HUES64 (cell line): ENCODE measurements around the gene FTO.

Source experiments
- H3K27ac ChIP-seq: 2 replicates; pipeline ENCODE4 v1.7.0; 2013; ENCODE audit warnings: low read depth, low read length, inconsistent platforms
- H3K27me3 ChIP-seq: 2 replicates; pipeline ENCODE4 v1.6.1; 2013; ENCODE audit warnings: mild to moderate bottlenecking, low read length; ENCODE audit not compliant: insufficient read depth
- H3K36me3 ChIP-seq: 2 replicates; pipeline ENCODE4 v1.6.1; 2013; ENCODE audit warnings: mild to moderate bottlenecking, low read length; ENCODE audit not compliant: insufficient read depth
- H3K4me1 ChIP-seq: 2 replicates; pipeline ENCODE4 v1.6.1; 2013; ENCODE audit warnings: mild to moderate bottlenecking, low read length, moderate library complexity; ENCODE audit not compliant: insufficient read depth
- H3K4me3 ChIP-seq: 2 replicates; pipeline ENCODE4 v1.5.1; 2013; ENCODE audit warnings: mild to moderate bottlenecking, low read length, moderate library complexity
- H3K9ac ChIP-seq: 2 replicates; pipeline ENCODE4 v1.6.1; 2013; ENCODE audit warnings: mild to moderate bottlenecking, low read depth, low read length
- H3K9me3 ChIP-seq: 2 replicates; pipeline ENCODE4 v1.6.1; 2013; ENCODE audit warnings: low read depth, low read length; ENCODE audit not compliant: insufficient read depth
- WGBS: fragments of 150-250, 120-280 bp; methylation state at CpG from one replicate; pipeline ENCODE4 v1.1.7; 2013; ENCODE audit warnings: missing lambda C conversion rate; 5-methylcytosine and 5-hydroxymethylcytosine counted together

FTO gene

GRCh38 chr16:53937161-53937880 is 233.4 kb downstream of the FTO start:
- Histone ChIP-seq H3K27me3 (no peaks in the 10 kb centered on the region), H3K4me3 (no peak overlapping the region), H3K9ac (no peak overlapping the region), H3K9me3 (no peaks in the 10 kb centered on the region), H3K27ac (no peak overlapping the region), H3K4me1 (no peaks in the 10 kb centered on the region), H3K36me3 (no peaks in the 10 kb centered on the region)
- 85% methylated on average over 7 of the region's 10 CpGs for WGBS

- WGBS: 97% methylated on average over 2 of the region's 2 CpGs
- Histone ChIP-seq H3K27me3 (no peaks in the 10 kb centered on the region), H3K9ac (no peak overlapping the region), H3K4me1 (no peaks in the 10 kb centered on the region; the same call in 1 of the 2 replicates), H3K36me3 (no peaks in the 10 kb centered on the region), H3K9me3 (no peaks in the 10 kb centered on the region), H3K4me3 (no peak overlapping the region), H3K27ac (no peak overlapping the region)
Observed at GRCh38 chr16:53944025-53944424, 240.1 kb downstream of the FTO start.

- H3K4me1 ChIP-seq: no peaks in the 10 kb centered on the region; the same call in 1 of the 2 replicates
- H3K27ac ChIP-seq: no peak overlapping the region
- no peaks in the 10 kb centered on the region for H3K27me3 ChIP-seq
- WGBS: 58% methylated on average over 2 of the region's 2 CpGs
- no peak overlapping the region for H3K4me3 ChIP-seq
- no peaks in the 10 kb centered on the region for H3K36me3 ChIP-seq
- no peak overlapping the region for H3K9ac ChIP-seq
- no peaks in the 10 kb centered on the region for H3K9me3 ChIP-seq
Observed at GRCh38 chr16:53945996-53946395, 242.0 kb downstream of the FTO start.

- Histone ChIP-seq H3K36me3 (no peaks in the 10 kb centered on the region), H3K27ac (no peak overlapping the region), H3K9me3 (no peaks in the 10 kb centered on the region), H3K4me1 (no peaks in the 10 kb centered on the region; the same call in 1 of the 2 replicates), H3K27me3 (no peaks in the 10 kb centered on the region), H3K4me3 (no peak overlapping the region), H3K9ac (no peak overlapping the region)
- WGBS: 96% methylated on average over 5 of the region's 5 CpGs
Observed at GRCh38 chr16:53946746-53947386, 242.9 kb downstream of the FTO start.

- no peaks in the 10 kb centered on the region for H3K27me3 ChIP-seq
- H3K27ac ChIP-seq: no peak overlapping the region
- WGBS: 95% methylated on average over 7 of the region's 7 CpGs
- H3K4me1 ChIP-seq: no peaks in the 10 kb centered on the region; the same call in 1 of the 2 replicates
- H3K9ac ChIP-seq: no peak overlapping the region
- H3K9me3 ChIP-seq: no peaks in the 10 kb centered on the region
- H3K36me3 ChIP-seq: no peaks in the 10 kb centered on the region
- no peak overlapping the region for H3K4me3 ChIP-seq
Observed at GRCh38 chr16:53947642-53948041, 243.7 kb downstream of the FTO start.

- Histone ChIP-seq H3K27me3 (no peaks in the 10 kb centered on the region), H3K4me1 (no peaks in the 10 kb centered on the region; the same call in 1 of the 2 replicates), H3K9me3 (no peaks in the 10 kb centered on the region), H3K27ac (no peak overlapping the region), H3K4me3 (no peak overlapping the region), H3K9ac (no peak overlapping the region), H3K36me3 (no peaks in the 10 kb centered on the region)
- WGBS: 93% methylated on average over 4 of the region's 4 CpGs
Observed at GRCh38 chr16:53948326-53948725, 244.4 kb downstream of the FTO start.

- Histone ChIP-seq H3K4me1 (no peaks in the 10 kb centered on the region; the same call in 1 of the 2 replicates), H3K27me3 (no peaks in the 10 kb centered on the region), H3K9me3 (no peaks in the 10 kb centered on the region), H3K4me3 (no peak overlapping the region), H3K27ac (no peak overlapping the region), H3K9ac (no peak overlapping the region), H3K36me3 (no peaks in the 10 kb centered on the region)
- WGBS: 100% methylated on average over 3 of the region's 3 CpGs
Observed at GRCh38 chr16:53948734-53949430, 244.9 kb downstream of the FTO start.

GRCh38 chr16:53949715-53950410 is 245.9 kb downstream of the FTO start:
- Histone ChIP-seq H3K27me3 (no peaks in the 10 kb centered on the region), H3K36me3 (no peaks in the 10 kb centered on the region), H3K4me1 (no peaks in the 10 kb centered on the region; the same call in 1 of the 2 replicates), H3K9me3 (no peaks in the 10 kb centered on the region), H3K9ac (no peak overlapping the region), H3K4me3 (no peak overlapping the region), H3K27ac (no peak overlapping the region)
- WGBS: 97% methylated on average over 6 of the region's 6 CpGs

GRCh38 chr16:53950677-53951076 is 246.7 kb downstream of the FTO start:
- H3K36me3 ChIP-seq: no peaks in the 10 kb centered on the region
- 88% methylated on average over 5 of the region's 5 CpGs for WGBS
- H3K9me3 ChIP-seq: no peaks in the 10 kb centered on the region
- no peak overlapping the region for H3K4me3 ChIP-seq
- H3K9ac ChIP-seq: no peak overlapping the region
- no peak overlapping the region for H3K27ac ChIP-seq
- no peaks in the 10 kb centered on the region for H3K27me3 ChIP-seq
- H3K4me1 ChIP-seq: no peaks in the 10 kb centered on the region; the same call in 1 of the 2 replicates

- WGBS: 94% methylated on average over 6 of the region's 7 CpGs
- no peaks in the 10 kb centered on the region for H3K36me3 ChIP-seq
- H3K27me3 ChIP-seq: no peaks in the 10 kb centered on the region
- no peak overlapping the region for H3K9ac ChIP-seq
- no peaks in the 10 kb centered on the region for H3K9me3 ChIP-seq
- H3K4me3 ChIP-seq: no peak overlapping the region
- no peaks in the 10 kb centered on the region for H3K4me1 ChIP-seq
- no peak overlapping the region for H3K27ac ChIP-seq
Observed at GRCh38 chr16:53952215-53953208, 248.6 kb downstream of the FTO start.
